T1000 (cell line): Measurements from ENCODE around the gene HOXB9.

Source experiments
- DNase-seq: peaks from one replicate; lab custom pipeline; 2025; ENCODE audit warnings: mixed read lengths; lab: John Stamatoyannopoulos, UW

The HOXB9 gene

DNA sequence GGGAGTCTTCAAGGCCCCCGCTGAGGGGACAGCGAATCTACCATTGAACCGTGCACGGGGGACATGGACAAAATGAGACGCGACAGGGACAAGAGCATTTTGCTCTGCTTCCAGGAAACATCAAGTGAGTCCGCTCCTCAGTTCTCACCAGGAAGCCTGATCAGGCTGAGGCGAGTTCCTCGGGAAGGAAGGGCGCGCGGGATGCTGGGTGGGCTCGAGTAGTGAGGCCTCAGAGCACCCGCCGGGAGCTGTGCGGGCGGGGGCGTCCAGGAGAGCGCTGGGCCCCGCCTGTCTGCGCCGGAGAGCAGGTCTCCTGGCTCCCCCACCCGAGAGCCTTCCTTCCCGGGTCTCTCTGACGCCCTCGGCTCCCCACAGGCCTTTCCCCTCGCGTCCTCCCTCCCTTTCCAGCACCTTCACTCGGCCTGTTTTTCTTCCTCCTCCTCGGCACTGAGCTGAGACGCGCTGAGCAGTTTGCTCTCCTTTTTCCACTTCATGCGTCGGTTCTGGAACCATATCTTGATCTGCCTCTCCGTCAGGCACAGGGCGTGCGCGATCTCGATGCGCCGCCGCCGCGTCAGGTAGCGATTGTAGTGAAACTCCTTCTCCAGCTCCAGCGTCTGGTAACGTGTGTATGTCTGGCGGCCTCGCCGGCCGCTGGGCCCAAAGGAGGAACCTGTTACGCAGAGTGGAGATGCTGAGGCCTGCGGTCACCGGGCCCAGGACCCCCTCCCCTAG lies 30.0 kb downstream of the HOXB9 start:
- DNase-seq = no peak

DNA sequence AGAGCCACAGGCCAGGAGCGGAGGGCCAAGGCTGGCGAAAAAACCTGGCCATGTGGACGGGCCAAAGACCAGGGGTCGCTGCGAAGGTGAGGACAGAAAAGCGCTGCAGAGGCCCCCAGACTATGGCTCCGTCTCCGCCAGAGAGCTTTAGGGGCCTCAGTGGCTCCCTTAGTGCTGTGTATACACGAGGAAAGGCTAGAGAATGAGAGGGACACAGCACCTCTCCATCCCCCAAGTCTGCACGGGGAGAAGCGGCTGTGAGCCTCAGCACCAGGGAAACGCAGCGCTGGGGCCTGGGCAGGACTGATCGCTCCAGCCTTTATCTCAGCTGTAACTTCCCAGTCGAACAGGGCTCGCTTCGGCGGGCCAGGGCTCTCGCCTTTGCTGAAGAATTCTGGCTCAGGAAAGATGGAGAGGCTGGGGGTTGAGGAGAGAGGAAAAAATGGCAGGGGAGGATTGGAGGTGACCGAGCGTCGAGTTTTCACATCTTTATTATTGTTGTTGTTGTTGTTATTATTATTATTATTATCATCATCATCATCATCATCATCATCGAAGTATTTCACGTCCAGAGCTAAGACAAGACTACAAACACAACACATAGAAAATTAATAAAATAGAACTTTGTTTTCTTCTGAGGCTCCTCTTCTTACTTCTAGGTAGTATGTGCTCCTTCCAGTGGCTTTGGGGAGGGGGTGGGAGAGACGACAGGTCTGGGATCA lies 30.7 kb downstream of the HOXB9 start:
- DNase-seq = no peak

DNA sequence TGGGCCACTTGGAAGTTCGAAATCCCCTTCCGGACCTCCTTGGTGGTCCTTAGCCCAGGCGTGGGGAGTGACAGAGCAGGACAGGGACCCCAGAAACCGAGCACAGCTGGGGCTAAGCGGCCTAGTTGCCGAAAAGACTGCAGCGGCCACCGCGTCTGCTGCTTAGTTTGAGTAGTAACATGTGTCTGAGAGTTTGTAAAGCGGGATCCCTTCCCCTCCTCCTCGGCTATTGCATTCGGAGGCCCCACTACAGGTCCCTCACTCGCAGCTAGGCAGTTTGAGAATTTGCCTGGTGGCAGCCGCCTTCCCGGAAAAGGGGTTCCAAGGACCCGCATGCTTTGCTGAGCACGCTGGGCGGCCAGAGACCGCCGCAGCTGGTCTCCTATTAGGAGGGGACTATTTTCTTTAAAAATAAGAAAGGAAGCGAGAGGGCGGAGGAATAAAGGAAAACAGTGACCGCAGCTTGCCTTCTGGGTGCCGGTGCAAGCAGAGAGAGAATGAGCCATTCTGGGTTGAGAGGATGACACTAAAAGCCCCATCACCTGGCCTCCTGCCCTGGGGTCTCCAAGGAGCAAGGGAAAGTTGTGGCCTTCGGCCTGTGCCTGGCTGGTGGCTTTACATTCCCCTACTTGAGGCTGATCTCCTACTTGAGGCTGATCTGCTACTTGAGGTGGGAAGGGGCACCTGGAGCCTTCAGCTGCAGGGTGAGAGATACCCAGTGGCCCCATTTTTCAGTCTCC lies 31.4 kb downstream of the HOXB9 start:
- no peak for DNase-seq

DNA sequence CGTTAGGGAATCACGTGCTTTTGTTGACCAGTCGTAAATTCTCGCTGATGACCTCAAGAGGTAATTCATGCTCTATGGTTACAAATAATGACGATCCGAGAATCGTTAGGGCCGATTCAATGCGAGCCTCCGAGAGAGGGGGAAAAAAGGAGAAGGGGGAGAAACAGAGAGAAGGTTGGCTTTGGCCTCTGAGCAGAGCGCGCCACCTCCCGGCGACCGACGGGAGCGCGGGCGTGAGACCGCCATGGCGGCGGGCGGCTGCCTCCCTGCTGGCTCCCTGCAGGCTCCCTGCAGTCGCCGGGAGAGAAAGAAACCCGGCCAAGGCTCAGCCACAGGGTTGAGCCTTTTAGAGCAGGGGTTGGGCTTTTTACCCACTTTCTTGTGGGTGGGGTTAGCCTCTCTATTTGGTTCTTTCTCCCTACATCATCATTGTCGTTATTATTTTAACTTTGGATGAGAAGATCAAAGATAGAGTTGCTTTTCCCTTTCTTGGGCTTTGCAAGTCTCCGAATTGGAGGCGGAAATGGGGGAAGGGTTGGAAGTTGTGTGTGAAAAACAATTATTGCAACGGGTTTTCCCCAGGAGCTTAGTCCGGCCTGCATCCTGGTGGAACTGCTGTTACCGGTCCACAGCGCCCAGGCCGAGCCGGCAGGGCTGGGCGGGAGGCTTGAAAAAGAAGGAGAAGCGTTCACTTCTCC lies 32.2 kb downstream of the HOXB9 start:
- DNase-seq = peak; percentile 57

DNA sequence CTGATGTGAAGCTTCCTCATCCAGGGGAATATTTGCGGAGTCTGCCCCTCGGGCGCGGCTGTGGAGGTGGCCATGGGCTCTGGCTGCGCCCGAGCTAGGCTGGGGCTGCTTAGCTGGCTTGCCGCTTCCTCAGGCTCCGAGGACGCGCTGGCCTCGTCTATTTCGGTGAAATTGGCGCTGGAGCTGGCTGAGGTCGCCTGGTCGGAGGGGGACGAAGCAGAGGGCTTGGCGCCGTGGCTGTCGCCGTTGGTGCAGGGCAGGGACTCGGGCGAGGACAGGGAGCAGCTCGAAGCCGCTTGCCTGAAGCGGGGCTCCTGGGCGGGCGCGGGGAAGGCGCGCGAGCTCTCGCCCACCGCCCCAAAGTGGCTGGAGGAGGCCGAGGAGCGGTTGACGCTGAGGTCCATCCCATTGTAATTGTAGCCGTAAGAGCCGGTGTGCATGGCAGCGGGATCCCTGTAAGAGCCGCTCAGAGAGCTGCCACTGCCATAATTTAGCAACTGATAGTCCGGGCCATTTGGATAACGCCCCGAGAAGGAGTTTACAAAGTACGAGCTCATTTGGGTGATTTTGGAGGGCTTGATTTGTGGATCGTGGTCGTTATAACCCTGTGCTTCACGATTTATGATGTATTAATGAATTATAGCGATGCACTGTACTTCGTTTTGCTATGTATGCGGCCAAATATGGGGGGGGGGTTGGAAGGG lies 32.9 kb downstream of the HOXB9 start, which contains the start of gene HOXB5:
Gene HOXB5, minus strand, starts transcription at position 654 of the 704 bp plus-strand sequence. Its CDS starts 97 bp downstream, at position 557.
- DNase-seq = no peak

DNA sequence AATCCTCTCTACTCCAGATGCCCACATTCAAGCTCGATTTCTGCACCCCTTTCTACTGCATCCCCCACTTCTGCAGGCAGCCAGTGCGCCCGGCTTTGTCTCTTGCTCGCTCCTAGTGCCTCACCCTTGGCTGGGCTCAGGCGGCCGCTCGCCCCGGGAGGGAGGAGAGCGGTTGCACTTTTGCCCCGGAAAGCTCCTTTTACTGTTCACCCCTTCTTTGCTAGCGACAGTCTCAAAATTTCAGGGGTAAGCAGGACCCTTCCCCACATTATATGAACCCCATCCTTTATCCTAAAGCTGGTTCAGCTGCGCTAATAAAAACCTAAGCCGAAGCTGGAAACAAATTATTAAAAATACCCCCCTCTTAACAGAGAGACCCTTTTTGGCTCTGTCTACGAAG lies 33.6 kb downstream of the HOXB9 start:
- DNase-seq = no peak

DNA sequence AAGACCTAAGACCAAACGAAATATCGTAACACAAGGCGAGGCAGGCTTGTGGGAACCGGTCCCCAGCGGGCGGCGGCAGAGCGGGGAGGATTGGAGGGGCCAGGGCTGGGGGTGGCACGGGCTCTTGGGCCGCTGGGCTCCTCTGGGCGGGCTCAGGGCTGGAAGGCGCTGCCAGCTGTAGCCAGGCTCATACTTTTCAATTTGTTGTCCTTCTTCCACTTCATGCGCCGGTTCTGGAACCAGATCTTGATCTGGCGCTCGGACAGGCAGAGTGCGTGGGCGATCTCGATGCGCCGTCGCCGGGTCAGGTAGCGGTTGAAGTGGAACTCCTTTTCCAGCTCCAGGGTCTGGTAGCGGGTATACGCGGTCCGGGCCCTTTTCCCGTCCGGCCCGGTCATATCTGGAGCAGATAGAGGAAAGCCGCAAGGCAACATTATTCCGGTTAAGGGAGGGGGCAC lies 34.1 kb downstream of the HOXB9 start:
- DNase-seq = no peak

DNA sequence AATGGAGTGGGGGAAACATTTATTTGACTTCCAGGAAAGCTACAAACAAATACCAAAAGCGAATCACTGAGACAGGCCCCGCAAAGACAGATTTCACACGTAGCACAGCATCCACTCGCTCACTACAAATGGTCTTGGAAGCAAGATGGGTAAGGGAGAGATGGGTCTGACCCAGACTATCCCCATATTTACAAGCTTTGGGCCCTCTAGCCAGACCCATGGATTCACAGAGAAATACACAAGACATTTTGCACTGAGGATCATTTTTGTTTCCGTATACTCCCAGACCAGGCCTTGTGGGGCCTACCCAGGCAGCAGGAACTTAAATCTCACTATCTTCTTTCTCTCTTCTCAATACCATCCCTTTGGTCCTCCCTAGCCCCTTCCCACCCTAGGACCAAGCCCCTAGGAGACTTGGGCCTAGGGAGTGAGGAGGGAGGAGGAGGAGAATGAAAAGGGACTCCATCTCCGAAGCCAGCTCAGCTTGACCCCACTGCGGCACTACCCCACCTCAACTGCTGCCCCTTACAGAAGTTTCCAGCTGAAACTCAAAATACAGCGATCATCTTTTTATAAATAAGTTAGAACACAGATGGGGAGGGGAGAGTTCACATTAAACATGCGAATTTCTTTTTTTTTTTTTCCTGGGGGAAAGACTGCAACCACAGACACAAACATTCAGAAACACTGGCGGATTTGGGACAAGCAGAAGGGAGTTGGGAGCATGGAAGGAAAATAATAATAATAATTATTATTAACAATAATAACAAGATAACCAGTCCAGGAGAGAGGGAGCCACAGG lies 34.7 kb downstream of the HOXB9 start:
- DNase-seq = no peak

DNA sequence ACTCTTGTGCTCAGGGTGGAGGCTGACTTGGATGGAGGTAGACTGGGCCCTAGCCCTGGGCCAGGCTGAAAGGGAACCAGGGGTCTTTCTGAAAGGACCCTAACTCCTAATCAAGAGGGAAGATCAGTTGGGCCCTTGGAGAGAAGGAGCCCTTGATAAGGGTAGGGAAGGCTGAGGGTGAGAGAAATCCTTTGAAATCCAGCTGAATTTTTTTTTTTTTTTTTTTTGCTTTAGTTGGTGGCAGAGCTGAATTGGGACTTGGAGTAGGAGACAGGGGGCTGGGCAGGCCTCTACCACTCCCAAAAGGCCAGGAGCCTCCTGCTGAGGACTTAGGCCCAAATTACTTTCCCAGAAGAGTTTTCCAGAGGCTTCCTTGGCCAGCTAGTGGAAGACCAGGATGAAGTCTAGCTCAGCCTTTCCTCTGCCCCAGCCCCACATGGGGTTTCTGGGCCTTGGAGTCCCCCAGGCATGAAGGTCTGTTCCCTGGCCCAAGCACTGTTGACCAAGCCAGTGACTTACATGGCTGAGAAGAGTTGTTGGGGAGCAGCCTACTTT lies 35.5 kb downstream of the HOXB9 start:
- no peak for DNase-seq

DNA sequence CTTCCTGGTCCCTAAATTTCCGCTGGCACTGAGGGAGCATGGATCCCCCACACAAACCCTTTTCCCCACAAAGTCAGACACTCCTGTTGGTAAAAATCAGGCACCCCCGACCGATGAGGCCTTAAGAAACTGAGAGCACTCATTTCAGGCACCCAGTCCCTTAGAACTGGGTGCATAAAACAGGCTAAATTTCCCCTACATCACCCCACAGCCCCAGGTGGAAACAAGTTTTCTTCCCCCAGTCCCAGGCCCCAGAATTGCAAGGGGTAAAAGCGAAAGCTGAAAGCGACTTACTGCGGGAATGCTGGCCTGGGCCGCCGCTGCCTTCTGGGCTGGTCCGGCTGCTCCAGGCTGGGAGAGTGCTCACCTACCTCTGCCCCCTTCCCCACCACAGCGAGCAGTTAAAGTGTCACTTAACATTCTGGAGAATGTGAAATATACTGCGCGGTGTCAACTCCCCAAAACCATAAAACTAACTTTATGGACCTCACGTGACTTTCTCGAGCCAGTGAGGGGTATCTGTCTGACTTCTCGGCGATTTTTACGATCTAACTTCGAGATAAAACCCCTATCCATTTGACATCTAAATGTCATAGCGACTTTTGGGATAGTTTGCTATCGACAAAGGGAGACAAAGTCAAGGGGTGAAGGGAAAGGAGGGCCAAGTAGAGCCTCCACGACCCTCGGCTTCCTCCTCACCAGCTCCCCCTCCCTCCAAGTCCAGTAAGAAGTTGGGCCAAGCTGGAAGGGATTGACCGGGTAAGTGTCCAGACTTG lies 36.1 kb downstream of the HOXB9 start, which contains the start of gene HOXB3:
Gene HOXB3, minus strand, starts transcription at position 411 of the 776 bp plus-strand sequence. CDS start 37,767 bp downstream, outside the sequence.
- no peak for DNase-seq

DNA sequence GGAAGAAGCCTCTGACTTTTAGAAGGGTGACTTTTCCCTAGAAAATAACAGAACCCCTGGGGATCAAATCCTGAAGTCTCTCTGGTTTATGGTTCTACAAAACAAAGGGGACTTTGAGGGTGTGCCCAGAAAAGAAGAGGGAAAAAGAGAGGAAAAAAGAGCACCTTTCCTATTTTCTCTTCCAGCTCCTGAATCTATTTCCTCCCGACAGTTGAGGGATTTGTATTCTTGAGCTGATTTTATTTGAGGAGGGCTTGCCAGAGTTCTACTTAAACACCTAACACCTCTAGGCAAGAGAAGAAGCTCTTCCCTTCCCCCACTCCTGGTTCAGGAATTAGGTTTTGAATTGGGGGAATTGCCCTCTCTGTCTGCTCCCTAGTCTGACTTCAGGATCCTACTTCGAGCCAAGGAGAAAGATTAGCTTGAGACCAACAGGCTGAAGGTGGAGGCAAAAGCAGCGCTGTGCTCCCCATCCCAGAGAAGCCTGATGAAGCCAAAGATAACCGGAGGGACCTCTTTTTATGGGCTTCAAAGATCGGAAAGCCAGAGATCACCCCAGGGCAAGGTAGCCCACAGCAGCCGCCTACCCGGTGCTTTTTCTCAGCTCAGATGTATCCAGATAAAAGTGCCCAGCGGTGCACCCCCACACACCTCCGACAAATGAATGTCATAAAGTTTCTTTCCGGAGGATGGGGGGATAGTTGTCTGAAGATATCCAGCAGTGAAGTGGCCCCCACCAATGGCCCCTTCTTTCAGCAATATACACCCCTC lies 36.9 kb downstream of the HOXB9 start:
- no peak for DNase-seq

DNA sequence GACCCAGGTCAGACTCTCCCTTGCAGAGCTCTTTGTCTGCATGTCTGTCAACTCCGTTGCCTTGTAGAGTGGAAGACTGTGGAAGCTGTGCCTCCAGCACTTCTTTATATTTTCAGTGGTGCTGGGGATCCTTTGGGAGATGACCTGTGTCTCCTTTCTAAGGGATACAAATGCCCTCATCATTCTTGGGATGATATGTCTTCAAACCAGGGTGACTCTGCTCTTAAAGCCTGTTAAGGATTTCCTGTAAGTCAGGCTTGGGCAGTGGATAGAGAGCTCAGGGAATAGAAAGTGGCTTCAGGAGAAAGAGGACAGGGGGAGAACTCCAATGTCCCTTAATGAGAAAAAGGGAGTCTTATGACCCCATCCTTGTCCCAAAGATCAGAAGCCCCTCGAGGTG lies 37.6 kb downstream of the HOXB9 start:
- no peak for DNase-seq

DNA sequence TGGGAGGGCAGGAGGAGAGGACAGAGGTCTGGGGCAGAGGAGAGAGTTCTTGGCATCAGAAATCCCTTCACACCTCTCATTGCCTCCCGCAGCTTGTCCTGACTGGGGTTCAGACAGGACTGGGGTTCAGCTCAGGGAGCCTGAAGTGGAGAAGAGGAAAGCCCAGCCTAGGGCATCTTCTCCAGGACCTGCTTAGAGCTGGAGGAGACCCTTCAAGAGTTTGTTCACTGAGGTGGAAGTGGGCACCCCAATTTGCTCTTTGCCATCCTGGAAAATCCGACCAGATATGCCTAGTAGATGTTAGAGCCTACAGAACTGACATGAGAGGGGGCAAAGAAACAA lies 38.1 kb downstream of the HOXB9 start:
- no peak for DNase-seq

DNA sequence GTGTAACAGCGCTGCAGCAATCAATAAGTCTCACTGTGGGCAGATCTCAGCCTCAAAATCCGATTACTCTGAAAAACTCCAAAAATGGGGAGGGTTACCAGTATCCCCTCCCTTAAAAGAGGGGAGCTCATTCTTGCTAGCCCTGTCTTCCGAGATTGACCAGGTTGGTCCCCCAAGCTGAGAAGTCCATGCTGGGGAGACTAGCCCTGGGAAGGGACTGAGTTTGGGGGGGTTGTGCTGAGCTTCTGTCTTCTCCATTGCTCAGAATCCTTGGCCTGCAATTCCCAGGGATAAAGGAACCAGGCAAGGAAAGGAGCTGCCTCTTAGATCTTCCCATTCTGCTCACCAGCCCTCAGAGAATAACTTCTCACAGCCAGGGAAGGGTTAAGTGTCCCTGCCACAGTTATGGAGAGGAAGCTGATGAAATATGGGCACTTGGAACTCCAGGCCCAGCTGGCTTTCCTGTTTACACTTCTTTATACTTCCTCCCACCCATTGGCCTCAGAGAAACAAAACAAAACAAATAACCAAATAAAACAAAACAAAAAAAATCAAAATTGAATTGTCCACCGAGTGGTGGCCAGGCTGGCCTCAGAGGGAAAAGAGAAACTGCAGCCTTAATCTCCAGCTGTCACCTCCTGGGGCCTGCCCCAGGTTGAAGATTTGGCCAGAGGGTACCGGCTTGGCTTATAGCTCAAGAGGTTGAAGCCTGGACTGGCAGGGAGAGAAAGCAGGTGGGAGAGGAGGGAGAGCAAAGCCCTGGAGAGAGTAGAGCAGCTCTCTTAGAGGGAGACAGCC lies 38.7 kb downstream of the HOXB9 start:
- no peak for DNase-seq

DNA sequence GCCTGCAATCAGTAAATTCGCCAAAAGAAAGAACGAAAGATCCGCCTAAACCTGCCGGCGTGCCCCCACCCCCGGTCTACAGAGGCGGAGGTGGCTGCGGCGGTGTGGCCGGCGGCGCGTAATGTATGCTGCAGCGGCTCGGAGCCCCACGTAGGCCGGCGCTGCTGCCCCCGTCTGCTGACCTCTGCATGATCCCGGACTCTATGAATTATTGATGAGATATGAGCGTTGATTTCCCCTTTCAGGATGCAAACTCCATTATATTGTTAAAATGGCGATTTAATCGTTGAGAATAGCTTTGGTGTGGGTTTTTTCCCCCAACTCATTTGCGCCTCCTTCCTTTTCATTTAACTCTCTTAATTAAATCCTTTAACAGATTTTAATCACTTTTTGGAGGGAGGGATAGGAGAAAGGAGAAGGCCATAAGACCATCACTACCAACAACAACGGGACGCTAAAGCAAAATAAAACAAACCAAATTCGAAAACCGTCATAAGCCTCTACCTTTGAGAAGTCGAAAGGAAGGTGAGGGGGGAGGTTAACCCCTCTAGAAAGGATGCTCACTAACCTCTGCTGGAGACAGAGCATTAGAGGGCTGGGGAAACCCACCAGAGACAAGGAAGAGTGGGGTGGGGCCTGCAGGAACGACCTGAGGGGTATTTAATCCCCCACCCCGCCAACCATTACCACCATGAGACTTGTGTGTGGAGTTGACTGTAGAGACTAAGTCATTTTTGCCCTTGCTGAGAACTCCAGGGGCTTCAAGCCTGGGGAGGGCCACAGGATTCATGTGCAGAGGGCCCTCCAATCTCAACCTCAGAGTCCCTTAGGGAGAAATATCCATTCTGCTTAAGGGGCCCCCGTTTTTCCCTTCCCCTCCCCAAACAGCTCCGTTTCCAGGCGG lies 39.6 kb downstream of the HOXB9 start:
- DNase-seq = no peak

DNA sequence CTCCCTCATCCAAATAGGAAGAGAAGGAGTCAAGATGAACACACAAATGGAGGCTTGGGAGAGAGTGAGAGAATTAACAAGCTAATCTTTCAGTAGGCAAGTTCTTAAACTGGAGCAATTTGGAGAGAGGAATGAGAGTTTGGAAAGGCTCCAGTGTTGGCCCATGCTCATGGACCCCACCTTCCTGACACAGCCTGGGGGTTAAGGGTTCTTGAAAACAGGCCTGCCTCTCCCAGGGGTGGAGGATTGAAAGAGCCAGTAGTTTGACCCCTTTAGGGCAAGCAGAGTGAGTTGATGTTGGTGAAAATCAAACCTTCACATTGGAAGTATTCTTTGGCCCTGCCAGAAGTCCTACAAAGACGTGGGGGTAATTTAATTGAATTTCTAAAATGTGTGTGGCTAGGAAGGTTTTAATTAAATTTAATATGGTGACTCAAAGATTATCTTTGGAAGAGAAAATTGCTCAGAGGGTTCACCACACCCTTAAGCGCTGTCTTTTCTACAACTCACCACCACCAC lies 41.9 kb downstream of the HOXB9 start:
- no peak for DNase-seq
